BLaER1 (cell line): Measurements from ENCODE around the gene CC2D2A.
"Not testable (repeated sequence)": the region's sequence is repeated elsewhere in the genome, so short reads cannot be mapped to it uniquely, and the experiment has no call there.

ENCODE experiments used
- H3K27ac ChIP-seq: shearing (Covaris generic); formaldehyde crosslinking; 2 replicates; pipeline ENCODE4 v1.8.1; 2022
- H3K27me3 ChIP-seq: shearing (Covaris generic); formaldehyde crosslinking; 2 replicates; pipeline ENCODE4 v1.8.1; 2022
- H3K36me3 ChIP-seq: shearing (Covaris generic); formaldehyde crosslinking; 2 replicates; pipeline ENCODE4 v1.8.1; 2022
- H3K4me1 ChIP-seq: shearing (Covaris generic); formaldehyde crosslinking; 2 replicates; pipeline ENCODE4 v1.8.1; 2022
- H3K4me2 ChIP-seq: shearing (Covaris generic); formaldehyde crosslinking; 2 replicates; pipeline ENCODE4 v1.8.1; 2022
- H3K4me3 ChIP-seq: shearing (Covaris generic); formaldehyde crosslinking; 2 replicates; pipeline ENCODE4 v1.8.1; 2022
- H3K9ac ChIP-seq: shearing (Covaris generic); formaldehyde crosslinking; 2 replicates; pipeline ENCODE4 v1.8.1; 2022
- H3K9me3 ChIP-seq: shearing (Covaris generic); formaldehyde crosslinking; 2 replicates; pipeline ENCODE4 v1.8.1; 2022
- H4K20me1 ChIP-seq: shearing (Covaris generic); formaldehyde crosslinking; 2 replicates; pipeline ENCODE4 v1.8.1; 2022
- Cebpa-rat ChIP-seq: shearing (Covaris generic); IDR thresholded peaks from 2 replicates; pipeline ENCODE4 v1.8.1; 2022

Gene CC2D2A

DNA sequence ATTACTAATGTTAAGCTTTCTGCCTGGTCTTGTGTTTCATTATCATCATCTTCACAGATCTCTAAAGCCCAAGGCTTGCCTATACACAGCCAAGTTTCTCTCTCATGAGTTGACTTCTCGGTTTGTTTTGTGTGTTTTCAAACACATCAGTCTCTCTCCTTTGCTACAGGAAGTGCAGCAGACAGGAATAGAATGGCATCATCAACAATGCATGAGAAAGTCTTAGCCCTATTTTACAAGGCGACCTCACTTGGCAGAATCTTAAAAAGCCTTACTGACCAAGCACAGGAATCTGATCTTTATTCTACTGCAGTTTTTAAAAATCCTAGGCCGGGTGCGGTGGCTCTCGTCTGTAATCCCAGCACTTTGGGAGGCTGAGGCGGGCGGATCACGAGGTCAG, 36.8 kb downstream of the CC2D2A start:
- H4K20me1 ChIP-seq, result no peaks in the 10 kb centered on the region
- no peaks in the 10 kb centered on the region for H3K36me3 ChIP-seq
- no peaks in the 10 kb centered on the region for H3K27me3 ChIP-seq
- no peak overlapping the region for H3K9ac ChIP-seq
- H3K4me2 ChIP-seq, result no peak overlapping the region
- no peak overlapping the region for H3K4me3 ChIP-seq
- no peaks in the 10 kb centered on the region for H3K9me3 ChIP-seq
- no peak for TF ChIP-seq Cebpa-rat
- H3K27ac ChIP-seq, result no peak overlapping the region
- no peaks in the 10 kb centered on the region for H3K4me1 ChIP-seq

DNA sequence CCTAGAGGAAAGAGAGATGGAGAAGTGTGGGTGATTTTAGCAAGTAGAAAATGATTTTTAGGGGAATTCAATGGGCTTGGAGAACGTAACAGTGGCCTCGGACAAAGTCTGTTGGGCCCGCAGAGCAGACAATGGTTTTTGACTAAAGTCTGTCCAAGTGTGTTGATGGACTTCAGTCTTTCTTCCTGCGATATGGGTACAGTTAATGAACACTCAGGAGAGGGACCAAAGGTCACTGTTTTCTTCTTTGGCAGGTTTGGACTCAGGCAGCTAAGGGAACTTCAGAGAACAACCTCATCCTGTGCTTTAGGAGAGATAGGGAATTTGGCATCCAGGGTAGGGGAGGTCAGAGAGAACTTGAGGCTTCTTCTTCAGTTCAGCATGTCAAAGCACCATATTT, 38.0 kb downstream of the CC2D2A start:
- no peaks in the 10 kb centered on the region for H3K27me3 ChIP-seq
- H3K36me3 ChIP-seq, result no peaks in the 10 kb centered on the region
- no peaks in the 10 kb centered on the region for H4K20me1 ChIP-seq
- no peak for TF ChIP-seq Cebpa-rat
- H3K9ac ChIP-seq, result no peak overlapping the region
- H3K9me3 ChIP-seq, result no peaks in the 10 kb centered on the region
- H3K4me3 ChIP-seq, result no peak overlapping the region
- no peaks in the 10 kb centered on the region for H3K4me1 ChIP-seq
- no peak overlapping the region for H3K27ac ChIP-seq
- H3K4me2 ChIP-seq, result no peak overlapping the region

DNA sequence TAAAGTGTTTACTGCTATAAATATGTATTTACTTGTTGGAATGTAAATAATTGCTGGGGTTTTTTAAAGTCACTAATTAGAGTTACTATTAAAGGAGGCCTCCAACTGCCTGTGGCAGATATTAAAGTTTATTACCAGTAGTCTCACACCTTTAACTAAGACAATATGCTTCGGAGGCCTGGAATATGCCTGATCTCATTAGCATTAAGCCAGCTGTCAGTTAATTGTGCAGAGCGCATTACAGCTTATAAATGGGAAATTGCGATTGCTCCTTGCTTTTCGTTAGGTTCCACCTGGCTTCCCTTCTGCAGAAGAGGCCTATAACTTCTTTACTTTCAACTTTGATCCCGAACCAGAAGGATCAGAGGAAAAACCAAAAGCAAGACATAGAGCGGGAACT, 41.3 kb downstream of the CC2D2A start:
- Histone ChIP-seq H3K36me3 (no peaks in the 10 kb centered on the region), H3K27me3 (no peaks in the 10 kb centered on the region), H3K4me2 (no peak overlapping the region)

DNA sequence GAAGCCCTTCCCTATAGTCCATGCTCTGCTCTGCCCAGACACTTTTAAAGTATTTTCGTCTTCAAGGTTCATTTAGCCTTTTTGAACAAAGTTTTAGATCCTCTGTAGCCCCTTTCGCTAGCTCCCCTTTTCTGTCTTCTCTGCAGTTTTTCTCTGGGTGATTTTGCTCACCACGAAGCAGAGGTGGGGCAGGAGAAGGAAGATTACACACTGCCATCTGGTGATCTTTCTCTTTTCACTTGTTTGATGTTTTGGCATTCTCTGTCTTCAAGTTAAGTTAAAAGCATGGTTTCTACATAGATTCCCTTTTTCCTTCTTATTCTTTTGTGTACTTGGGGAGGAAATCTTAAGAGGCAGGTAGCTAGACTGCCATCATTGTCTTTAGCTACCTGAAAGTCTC, 43.9 kb downstream of the CC2D2A start:
- Histone ChIP-seq H3K27ac (no peak overlapping the region), H3K4me1 (no peaks in the 10 kb centered on the region), H4K20me1 (no peaks in the 10 kb centered on the region), H3K36me3 (0 out of 2 replicates have a peak, but pooled peaks cover 4% of the 10 kb centered on the region), H3K27me3 (no peaks in the 10 kb centered on the region), H3K4me3 (no peak overlapping the region), H3K9ac (no peak overlapping the region), H3K4me2 (no peak overlapping the region), H3K9me3 (peaks cover 14% of the 10 kb centered on the region; the same call in 1 of the 2 replicates)
- no peak for TF ChIP-seq Cebpa-rat

More for the DNA sequence above, 41.3 kb downstream of the CC2D2A start:
- H3K4me3 ChIP-seq, result no peak overlapping the region
- no peaks in the 10 kb centered on the region for H4K20me1 ChIP-seq
- no peak overlapping the region for H3K9ac ChIP-seq
- H3K4me1 ChIP-seq, result no peaks in the 10 kb centered on the region
- H3K27ac ChIP-seq, result no peak overlapping the region
- no peaks in the 10 kb centered on the region for H3K9me3 ChIP-seq
- TF ChIP-seq Cebpa-rat, result no peak

DNA sequence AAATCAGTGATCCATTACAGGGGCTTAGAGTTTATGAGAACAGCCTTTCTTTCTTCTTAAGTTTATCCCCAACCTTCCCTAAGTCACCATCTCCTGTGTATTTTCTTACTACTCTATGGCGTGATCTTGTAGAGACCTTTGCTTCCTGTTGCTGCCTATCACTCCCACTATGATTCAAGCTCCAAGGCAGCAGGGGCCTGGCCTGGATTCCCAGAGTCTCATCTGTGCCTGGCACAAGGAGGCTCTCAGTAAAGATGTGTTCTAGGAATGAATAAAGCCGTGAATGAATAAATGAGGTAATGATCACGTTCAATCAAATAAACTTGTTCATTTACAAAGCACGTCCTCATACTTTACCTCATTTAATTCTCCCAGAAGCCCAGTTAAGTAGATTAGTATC, 45.4 kb downstream of the CC2D2A start:
- Histone ChIP-seq H3K9me3 (peaks cover 18% of the 10 kb centered on the region; the same call in 1 of the 2 replicates), H3K36me3 (0 out of 2 replicates have a peak, but pooled peaks cover 7% of the 10 kb centered on the region), H3K27ac (no peak overlapping the region), H3K4me3 (no peak overlapping the region), H4K20me1 (no peaks in the 10 kb centered on the region), H3K4me1 (no peaks in the 10 kb centered on the region), H3K4me2 (no peak overlapping the region), H3K9ac (no peak overlapping the region), H3K27me3 (no peaks in the 10 kb centered on the region)
- TF ChIP-seq Cebpa-rat, result no peak

DNA sequence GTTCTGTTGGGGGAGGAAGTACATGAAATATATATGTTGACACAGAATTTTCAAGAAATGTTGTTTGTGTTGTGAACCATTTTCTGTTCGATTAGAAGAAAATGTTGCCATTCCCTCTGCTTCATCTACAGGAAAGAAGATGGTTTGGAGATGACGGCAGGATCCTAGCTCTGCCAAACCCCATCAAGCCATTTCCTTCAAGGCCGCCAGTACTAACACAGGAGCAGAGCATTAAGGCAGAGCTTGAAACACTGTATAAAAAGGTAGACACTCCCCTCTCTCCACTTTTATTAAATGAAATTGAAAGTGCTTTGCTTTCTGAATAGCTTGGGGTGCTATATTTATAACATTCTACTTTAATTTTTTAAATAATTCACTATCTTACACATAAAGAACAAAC, 46.8 kb downstream of the CC2D2A start:
- Histone ChIP-seq H4K20me1 (no peaks in the 10 kb centered on the region), H3K27me3 (no peaks in the 10 kb centered on the region), H3K4me2 (no peak overlapping the region), H3K9ac (no peak overlapping the region), H3K27ac (no peak overlapping the region), H3K9me3 (peaks cover 18% of the 10 kb centered on the region; the same call in 1 of the 2 replicates), H3K4me3 (no peak overlapping the region), H3K36me3 (0 out of 2 replicates have a peak, but pooled peaks cover 7% of the 10 kb centered on the region), H3K4me1 (no peaks in the 10 kb centered on the region)
- no peak for TF ChIP-seq Cebpa-rat

DNA sequence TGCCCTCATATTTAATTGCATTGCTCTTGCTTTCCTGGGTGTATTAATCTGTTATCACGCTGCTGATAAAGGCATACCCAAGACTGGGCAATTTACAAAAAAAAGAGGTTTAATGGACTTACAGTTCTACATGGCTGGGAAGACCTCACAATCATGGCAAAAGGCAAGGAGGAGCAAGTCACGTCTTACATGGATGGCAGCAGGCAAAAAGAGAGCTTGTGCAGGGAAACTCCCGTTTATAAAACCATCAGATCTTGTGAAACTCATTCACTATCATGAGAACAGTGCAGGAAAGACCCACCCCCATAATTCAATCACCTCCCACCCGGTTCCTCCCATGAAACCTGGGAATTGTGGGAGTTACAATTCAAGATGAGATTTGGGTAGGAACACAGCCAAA, 48.0 kb downstream of the CC2D2A start:
- not testable (repeated sequence) for H3K9ac ChIP-seq, H3K4me3 ChIP-seq, H3K4me2 ChIP-seq, H3K4me1 ChIP-seq, H3K27me3 ChIP-seq, H4K20me1 ChIP-seq, H3K27ac ChIP-seq, H3K36me3 ChIP-seq
- peaks cover 18% of the 10 kb centered on the region; the same call in 1 of the 2 replicates for H3K9me3 ChIP-seq

DNA sequence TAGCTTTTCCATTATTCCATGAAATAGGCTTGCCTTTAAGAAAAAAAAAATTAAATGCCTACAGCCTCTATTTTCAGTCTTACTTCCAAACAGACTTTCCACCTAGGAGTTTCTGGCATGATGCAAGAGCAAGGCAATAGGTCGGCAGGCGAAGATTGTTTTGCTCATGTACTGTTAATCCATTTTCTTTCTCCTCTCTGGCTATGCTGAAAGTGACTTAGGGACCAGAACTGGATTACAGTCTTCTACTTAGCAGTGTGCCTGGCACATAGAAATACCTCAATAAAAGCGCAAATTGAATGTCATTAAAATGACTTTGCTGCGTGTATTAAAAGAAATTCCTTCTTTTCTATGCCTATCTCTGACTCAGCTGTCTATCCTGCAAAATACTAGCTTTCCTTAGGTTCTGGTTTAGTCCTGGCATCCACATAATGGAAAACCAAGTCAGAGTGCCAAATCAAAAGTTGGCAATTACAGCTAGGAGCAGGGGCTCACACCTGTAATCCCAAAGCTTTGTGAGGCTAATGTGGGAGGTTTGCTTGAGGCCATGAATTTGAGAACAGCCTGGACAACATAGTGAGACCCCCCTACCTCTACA, 51.9 kb downstream of the CC2D2A start:
- H4K20me1 ChIP-seq, result no peaks in the 10 kb centered on the region
- 0 out of 2 replicates have a peak, but pooled peaks cover 7% of the 10 kb centered on the region for H3K36me3 ChIP-seq
- peaks cover 18% of the 10 kb centered on the region; the same call in 1 of the 2 replicates for H3K9me3 ChIP-seq
- no peak overlapping the region for H3K27ac ChIP-seq
- H3K9ac ChIP-seq, result no peak overlapping the region
- H3K27me3 ChIP-seq, result no peaks in the 10 kb centered on the region
- no peak overlapping the region for H3K4me3 ChIP-seq
- H3K4me2 ChIP-seq, result no peak overlapping the region
- H3K4me1 ChIP-seq, result no peaks in the 10 kb centered on the region
- no peak for TF ChIP-seq Cebpa-rat

DNA sequence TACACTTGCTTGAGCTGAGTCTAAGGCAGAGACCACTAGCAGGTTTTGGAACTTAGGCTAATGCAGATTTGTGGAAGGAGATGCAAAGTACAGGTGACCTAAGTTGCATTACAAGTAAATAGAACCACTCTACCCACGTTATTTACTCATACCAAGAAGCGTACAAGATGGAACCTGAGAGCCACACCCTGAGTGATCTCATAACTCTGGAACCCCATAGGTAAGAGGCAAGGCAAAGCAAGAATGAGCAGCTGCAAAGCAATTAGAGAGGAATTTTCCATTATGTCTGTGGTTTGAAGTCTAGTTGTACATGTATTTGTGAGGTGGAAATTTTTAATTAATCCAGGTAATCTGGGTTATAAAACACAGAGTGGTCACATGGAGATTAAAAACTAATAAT, 55.4 kb downstream of the CC2D2A start:
- Histone ChIP-seq H3K4me2 (no peak overlapping the region), H3K27ac (no peak overlapping the region)

DNA sequence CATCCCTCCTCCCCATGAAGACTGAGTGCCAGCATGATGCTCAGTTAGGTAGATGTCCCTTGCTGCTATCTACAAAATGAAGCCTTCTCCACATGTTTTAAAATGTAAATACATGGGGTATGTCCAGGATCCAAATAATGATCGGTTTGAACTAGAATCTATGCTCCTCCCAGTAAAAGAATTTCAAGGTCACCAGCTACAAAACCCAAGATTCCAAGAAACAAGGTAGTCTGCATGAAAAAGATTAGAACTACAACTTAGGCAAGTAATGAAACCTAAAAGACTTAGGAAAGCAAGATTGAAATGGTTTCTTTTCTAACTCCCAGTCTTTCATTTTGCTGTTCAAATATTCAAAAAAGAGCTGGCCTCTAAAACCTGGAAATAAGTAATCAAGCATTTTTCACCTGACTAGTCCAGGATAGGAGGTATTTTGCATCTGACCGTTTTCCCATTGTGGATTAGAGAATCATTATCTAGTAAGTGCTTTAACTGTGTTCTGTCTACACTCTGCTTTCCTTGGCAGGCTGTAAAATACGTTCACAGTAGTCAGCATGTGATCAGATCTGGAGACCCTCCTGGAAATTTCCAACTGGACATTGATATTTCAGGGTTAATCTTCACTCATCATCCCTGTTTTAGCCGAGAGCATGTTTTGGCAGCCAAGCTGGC, 57.4 kb downstream of the CC2D2A start:
- H3K4me3 ChIP-seq, result no peak overlapping the region
- H4K20me1 ChIP-seq, result no peaks in the 10 kb centered on the region
- no peaks in the 10 kb centered on the region for H3K36me3 ChIP-seq
- H3K27ac ChIP-seq, result no peak overlapping the region
- H3K4me2 ChIP-seq, result no peak overlapping the region
- no peaks in the 10 kb centered on the region for H3K4me1 ChIP-seq
- no peak overlapping the region for H3K9ac ChIP-seq
- TF ChIP-seq Cebpa-rat, result no peak
- no peaks in the 10 kb centered on the region for H3K27me3 ChIP-seq
- no peaks in the 10 kb centered on the region for H3K9me3 ChIP-seq

More for the DNA sequence above, 55.4 kb downstream of the CC2D2A start:
- no peaks in the 10 kb centered on the region for H3K9me3 ChIP-seq
- H3K4me1 ChIP-seq, result no peaks in the 10 kb centered on the region
- H3K36me3 ChIP-seq, result no peaks in the 10 kb centered on the region
- H3K9ac ChIP-seq, result no peak overlapping the region
- TF ChIP-seq Cebpa-rat, result no peak
- no peak overlapping the region for H3K4me3 ChIP-seq
- H4K20me1 ChIP-seq, result no peaks in the 10 kb centered on the region
- no peaks in the 10 kb centered on the region for H3K27me3 ChIP-seq
